NCI-H1105 treated with DMSO at 0.1 percent for 48 hours (cell line): ENCODE measurements around the gene GPR160.

Source experiments
- DNase-seq: peaks from one replicate; lab custom pipeline; 2025; lab: John Stamatoyannopoulos, UW

Gene GPR160

DNA sequence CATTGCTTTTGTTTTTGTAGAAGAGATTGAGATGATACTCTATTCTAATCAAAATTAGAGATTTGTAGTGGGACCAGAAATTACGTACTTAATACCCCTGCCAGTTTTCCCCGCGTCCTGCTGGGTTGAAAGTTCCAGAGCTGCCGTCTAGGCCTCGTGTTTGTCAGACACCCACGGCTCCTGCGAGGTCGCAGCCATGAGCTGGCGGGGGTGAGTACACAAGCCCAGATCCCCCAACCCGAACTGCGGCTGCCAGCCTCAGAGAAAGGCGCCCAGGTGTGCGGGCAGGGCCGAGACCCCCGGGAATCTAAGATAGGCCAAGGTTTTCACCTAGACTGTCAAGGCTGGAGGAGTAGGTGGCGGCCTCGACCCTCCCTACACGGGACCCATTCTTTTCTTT is 26.3 kb downstream of the GPR160 start:
- DNase-seq = no peak

- DNase-seq = no peak
Observed at GRCh38 chr3:170075441-170076091, 37.8 kb downstream of the GPR160 start.

DNA sequence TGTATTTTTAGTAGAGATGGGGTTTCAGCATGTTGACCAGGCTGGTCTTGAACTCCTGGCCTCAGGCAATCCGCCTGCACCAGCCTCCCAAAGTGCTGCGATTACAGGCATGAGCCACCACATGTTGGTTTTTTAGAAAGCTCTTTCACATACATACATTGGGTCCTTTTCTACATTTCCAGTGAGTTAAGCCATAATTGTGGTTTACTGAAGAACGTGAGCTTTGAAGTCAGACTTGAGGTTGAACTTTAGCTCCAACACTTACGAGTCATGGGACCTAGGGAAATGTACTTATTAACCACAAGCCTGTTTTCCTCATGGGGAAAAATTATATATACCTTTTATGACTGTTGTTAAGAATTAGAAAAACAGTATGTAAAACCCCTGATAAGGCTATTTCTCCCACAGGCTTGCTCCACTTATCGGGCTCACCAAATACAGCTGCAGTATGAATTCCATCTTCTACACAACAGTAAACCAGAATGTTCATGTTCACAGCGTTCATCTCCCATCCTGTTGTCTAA is 39.0 kb downstream of the GPR160 start:
- DNase-seq = no peak

GRCh38 chr3:170077361-170077760 is 39.6 kb downstream of the GPR160 start:
- DNase-seq = no peak

DNA sequence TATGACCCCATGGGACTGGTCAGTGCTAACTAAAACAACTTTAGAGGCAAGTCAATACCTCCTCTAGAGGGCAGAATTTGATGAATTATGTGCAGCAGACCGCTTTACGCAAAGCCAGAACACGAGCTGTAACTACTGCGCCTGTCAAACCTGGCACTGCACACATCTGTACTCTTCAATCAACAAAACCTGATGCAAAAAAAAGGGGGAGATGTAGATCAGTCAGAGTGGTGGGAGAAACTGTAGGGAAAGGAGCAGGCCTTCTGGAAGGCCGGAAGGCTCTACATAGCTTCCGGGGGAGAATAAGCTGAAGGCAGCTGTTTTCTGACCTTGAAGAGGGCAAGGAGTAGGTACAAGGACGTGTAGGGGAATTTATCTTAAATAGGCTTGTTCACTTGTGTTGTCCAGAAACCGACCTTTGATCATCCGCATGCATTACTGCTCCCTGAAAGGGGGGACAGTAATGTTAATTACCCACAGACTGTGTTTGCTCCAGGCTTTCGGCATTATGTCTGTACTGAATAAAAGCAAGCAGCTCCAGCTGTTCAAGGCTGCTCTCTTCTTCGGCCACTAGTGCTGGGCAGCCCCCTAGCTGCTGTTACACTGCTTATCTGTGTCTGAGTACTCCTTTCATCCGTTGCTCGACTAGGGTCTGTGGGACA is 41.0 kb downstream of the GPR160 start:
- DNase-seq = no peak

GRCh38 chr3:170079536-170080165 is 41.9 kb downstream of the GPR160 start:
- DNase-seq = no peak

- DNase-seq = no peak
Observed at GRCh38 chr3:170080605-170081004, 42.8 kb downstream of the GPR160 start.

GRCh38 chr3:170081079-170081741 is 43.4 kb downstream of the GPR160 start:
- DNase-seq = no peak

DNA sequence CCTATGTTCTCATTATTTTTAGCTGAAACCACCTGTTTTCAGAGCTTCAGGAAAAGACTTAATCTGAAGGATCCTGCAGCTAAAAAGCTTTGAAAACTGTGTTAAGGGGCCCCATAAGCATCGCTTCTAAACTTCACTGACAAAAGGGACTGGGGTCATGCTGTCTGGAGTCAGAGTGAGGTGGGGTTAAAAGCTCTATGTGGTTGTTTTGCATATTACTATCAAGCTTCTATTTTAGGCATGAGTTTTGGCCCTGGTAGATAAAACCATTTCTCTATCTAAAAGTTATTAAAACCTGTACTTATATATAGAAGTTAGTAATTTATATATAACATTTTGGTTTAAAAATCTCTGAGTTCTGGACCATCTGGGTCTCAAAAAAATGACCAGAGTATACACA is 45.5 kb downstream of the GPR160 start:
- DNase-seq = no peak

DNA sequence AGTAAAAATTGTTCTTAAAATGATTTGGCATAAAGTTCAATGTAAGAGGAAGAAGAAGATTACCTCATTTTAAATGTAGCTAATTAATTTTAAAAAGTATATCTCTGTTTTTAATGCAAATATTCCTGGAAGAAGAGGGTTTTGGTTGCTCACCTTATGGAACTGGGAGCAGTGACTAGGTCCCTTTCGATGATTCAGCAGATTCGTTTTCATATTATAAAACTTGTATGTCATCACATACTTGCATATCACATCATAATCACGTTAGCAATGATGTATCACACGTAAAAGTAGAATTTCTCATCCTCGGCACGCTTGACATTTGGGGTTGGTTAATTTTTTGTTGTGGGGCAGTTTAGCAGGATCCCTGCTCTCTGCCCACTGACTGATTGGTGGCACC is 47.6 kb downstream of the GPR160 start:
- no peak for DNase-seq

DNA sequence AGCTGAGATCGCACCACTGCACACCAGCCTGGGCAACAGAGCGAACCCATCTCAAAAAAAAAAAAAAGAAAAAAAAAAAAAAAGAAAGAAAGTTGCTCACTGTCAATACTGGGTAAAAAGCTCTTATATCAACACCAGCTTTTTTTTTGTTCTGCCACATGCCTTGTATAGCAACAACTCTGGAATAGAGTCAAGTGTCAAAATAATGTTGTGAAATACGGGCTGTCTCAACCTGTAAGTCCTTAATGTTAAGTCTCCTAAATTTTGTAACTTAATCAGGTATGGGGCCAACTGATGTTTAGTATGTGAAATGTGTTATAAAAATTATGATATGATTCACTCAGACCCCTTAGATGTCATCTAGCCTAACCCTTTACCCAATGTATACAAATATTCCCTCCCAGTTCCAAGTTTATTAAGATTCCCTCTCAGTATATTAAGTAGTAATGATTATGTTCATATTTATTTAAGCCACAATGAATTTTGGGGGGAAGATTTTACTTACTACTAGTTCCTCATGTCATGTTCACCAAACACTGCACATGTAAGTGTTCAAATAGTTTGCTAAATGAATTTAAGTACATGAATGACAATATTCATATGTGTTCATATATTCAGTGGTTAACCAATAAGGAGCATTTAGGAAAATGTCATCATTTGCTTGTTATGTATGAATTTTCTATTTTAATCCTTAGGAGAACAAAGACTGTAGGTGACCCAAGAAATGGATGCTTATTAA is 52.2 kb downstream of the GPR160 start:
- no peak for DNase-seq

GRCh38 chr3:170090601-170090981 is 52.8 kb downstream of the GPR160 start:
- DNase-seq = no peak

- no peak for DNase-seq
Observed at GRCh38 chr3:170092907-170093306, 55.1 kb downstream of the GPR160 start.

GRCh38 chr3:170095771-170096170 is 58.0 kb downstream of the GPR160 start:
- DNase-seq = no peak

GRCh38 chr3:170096342-170096741 is 58.5 kb downstream of the GPR160 start:
- no peak for DNase-seq

GRCh38 chr3:170098753-170099152 is 61.0 kb downstream of the GPR160 start:
- DNase-seq = no peak

GRCh38 chr3:170100944-170101343 is 63.1 kb downstream of the GPR160 start:
- no peak for DNase-seq

GRCh38 chr3:170102431-170102830 is 64.6 kb downstream of the GPR160 start:
- DNase-seq = no peak

GRCh38 chr3:170107941-170108340 is 70.1 kb downstream of the GPR160 start:
- no peak for DNase-seq

DNA sequence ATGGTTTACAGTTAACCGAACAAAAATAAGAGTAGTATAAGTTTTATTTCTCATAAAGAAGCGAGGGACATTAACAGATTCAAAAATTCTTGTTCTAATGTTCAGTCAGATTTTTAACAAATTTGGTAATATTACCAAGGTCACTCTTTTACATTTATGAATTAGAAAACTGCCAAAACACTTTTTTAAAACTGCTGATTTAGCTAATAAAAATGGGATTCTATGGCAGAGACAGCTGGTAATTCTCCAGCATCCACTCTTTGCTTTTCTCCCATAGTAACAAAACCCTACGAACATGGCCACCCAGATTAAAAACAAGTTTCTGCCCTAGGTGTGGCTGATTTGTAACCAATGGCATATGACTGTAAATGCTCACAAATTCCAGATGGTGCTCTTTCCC is 71.2 kb downstream of the GPR160 start:
- DNase-seq = no peak

DNA sequence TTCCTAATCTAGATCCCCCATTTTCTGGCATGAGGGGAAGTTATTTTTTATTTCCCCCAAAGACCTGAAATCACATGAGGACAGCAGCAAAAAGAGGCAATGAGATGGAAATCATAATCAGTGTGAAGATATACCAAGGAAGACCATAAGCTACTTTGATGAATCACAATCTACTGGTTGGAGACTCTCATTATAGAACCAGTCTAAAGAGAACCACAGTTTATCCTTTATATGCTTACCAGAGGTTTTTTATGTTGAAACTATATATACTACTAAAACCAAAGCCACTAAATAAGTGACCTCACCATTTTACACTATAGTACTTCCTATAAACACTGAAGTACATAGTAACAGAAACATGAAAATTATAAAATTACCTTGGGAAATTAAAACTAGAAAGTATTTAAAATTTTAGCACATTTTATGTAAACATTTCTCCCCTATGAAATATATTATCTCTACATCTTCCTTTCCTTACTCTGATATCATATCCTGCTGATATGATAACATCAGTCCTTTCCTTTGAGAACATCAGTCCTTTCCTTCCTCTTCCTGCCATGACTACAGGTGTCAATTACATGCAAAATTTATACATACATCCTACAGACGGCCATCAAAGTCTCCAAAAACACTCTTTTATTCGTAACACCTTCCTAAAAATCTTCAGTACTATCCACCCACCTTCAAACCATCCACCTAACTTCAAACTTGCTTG is 71.9 kb downstream of the GPR160 start:
- DNase-seq = no peak
